CD4-positive, alpha-beta T cell treated with Interleukin-17A for 4 hours (primary cell): ENCODE measurements around the gene ZDHHC14.
"Not testable (repeated sequence)": the region's sequence is repeated elsewhere in the genome, so short reads cannot be mapped to it uniquely, and the experiment has no call there.

Experiments
- DNase-seq: peaks from one replicate; pipeline ENCODE4 v3.0.0-alpha.2; 2020; ENCODE audit warnings: mixed read lengths

Gene ZDHHC14

GRCh38 chr6:157447735-157448134 is 66.7 kb downstream of the ZDHHC14 start:
- DNase-seq, result no peak

DNA sequence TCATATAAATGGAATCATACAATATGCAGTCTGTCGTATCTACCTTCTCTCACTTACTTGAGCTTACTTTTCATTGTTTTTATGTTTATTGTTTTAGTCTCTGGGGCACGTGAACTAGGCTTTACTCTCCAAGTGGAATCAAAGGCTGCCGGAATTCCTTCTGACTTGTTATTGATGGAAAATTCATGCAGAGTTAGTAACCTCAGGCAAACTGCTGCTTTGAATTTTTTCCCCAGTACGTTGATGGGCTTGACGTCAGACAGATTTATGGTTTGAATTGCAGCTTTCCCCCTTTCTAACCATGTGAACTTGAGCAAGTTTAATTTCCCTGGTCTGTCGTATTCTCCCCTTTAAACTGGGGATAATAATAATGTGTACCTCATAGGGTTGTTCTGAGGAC is 68.6 kb downstream of the ZDHHC14 start:
- no peak for DNase-seq

- no peak for DNase-seq
These were observed 70.1 kb downstream of the ZDHHC14 start for GRCh38 chr6:157450931-157451742.

- DNase-seq, result no peak
These were observed 71.1 kb downstream of the ZDHHC14 start for GRCh38 chr6:157452096-157452495.

GRCh38 chr6:157453131-157453530 is 72.1 kb downstream of the ZDHHC14 start:
- no peak for DNase-seq

- DNase-seq, result no peak
These were observed 73.0 kb downstream of the ZDHHC14 start for GRCh38 chr6:157453978-157454377.

DNA sequence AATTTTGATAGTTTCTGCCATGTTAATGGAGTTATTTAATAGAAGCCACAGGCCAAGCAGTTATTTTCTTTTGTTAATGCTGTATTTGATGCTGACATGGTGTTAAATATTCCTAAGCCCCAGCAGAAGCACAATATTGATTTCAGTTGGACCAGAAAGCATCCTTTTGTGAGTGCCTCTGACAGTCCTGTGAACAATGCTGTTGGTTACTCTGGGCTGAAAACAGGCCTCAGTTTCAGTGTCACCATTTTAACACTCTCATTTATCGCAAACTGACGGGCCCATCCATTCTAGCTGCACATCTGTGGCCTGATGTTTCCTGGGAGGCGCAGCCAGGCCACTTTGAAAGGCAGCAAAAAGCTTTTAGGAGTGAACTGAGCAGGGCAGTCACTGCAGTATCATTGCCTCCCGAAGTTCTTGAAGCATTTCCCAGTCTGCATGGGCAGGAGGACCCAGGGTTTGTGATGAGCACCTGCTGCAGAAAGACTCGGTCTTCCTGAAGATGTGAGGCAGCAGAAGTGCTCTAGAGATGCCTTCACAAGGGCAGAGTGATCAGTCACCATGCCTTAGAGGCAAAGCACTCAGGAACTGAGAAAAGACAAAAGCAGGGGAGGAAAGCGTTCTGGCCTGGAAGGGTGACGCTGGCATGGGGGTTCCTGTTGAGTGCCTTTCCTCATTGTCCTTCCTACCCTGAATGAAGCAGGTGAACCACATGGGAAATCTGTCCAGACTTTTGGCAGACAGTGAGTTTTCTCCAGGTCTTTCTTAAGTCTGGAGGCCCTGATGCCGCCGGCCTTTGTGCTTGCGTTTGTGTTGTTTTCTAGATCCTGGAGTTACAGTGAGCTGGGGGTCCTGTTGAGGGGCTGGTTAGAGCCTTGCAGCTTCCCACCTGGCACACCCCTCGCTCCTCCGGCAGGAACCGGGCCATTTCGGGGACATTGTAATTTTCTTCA is 74.0 kb downstream of the ZDHHC14 start:
- DNase-seq, result no peak

- no peak for DNase-seq
These were observed 74.9 kb downstream of the ZDHHC14 start for GRCh38 chr6:157455731-157456523.

- no peak for DNase-seq
These were observed 75.5 kb downstream of the ZDHHC14 start for GRCh38 chr6:157456524-157456829.

DNA sequence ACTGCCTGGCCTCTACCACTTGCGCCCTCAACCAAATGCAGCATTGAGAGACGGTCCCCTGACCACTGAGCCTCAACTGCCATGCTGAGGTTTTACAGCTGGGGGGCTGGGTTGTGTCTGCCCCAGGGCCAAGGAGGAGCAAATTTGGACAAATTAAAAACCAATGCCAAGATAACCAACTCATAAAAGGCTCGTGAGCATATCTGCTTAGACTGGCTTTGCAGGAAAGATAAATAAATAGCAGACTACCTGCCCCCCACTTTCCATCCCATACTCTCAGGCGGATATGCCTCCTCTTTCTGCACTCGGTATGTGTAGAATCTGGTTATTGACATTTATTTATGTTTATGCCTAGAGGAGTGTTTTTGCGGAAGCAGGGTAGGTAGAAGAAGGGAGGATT is 76.8 kb downstream of the ZDHHC14 start:
- no peak for DNase-seq

- no peak for DNase-seq
These were observed 78.3 kb downstream of the ZDHHC14 start for GRCh38 chr6:157459327-157459726.

DNA sequence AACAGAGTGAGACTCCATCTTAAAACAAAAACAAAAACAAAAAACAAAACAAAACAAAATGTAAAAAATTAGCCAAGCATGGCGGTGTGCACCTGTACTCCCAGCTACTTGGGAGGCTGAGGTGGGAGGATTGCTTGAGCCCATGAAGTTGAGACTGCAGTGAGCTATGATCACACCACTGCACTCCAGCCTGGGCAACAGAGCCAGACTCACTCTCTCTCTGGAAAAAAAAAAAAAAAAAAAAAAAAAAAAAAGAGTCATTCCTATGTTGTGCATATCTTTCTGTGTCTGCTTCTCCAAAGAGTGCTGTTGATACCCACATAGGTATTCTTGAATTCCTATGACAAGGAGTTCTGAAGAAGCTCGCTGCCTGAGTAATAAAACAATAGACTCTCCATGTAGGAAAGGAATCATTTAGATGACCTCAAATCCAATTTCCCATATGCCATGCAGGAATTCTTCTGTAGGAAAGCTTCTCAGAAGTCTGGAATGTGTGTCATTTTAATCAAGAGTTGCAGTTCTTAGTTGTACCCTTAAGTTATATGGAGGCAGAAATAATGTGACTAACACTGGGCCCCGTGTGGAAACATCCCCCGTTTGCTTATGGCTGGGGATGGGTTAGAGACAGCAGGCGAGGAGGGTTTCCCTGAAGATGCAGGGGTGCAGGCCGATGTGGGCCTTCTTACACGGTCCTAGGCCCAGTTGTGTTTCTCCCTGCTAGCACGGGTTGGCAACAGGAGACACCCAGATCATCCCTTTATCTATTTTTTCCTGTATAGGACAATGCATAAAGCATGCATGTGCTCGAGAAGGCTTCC is 79.4 kb downstream of the ZDHHC14 start:
- DNase-seq, result no peak

DNA sequence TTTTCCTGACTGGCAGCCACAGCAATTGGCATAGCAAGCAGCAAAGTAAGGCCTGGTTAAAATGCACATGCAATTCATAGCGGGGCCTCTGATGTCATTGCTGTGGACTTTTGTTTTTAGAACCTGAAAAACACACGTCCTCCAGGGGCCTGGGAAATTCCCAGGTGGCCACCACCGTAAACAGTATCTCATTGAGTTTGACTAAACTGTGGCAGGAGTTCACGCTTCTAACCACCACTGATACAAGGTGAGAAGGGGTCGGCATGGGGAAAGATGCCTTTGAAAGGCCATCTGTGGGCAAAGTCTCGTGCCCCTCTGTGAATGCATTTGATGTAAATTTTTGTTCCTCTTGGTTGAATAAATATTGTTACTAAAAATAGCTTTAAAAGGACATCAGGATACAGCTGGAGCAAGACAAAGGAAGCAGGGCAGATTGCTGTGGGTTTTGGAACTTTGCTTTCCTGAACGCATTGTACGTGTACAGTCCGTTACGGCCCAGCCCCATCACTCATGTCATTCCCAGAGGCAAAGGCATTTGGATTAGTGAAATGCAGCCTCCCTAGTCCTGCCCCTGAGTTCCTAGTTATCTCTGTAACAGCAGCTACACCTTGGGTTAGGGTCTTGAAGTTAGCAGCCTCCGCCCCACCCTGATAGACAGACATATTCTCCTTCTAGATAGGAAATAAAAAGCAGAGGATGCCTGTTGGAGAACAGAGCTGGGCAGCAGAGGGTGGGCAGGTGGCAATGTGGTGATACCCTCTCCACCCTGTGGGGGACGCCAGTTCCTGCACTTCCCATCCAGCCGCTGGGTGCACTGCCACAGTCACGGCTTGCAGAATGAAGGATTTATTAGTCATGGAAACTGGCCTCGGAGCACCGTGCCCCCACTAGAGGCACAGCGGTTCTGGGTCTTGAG is 80.3 kb downstream of the ZDHHC14 start:
- DNase-seq, result no peak

- no peak for DNase-seq
These were observed 82.2 kb downstream of the ZDHHC14 start for GRCh38 chr6:157462956-157463742.

DNA sequence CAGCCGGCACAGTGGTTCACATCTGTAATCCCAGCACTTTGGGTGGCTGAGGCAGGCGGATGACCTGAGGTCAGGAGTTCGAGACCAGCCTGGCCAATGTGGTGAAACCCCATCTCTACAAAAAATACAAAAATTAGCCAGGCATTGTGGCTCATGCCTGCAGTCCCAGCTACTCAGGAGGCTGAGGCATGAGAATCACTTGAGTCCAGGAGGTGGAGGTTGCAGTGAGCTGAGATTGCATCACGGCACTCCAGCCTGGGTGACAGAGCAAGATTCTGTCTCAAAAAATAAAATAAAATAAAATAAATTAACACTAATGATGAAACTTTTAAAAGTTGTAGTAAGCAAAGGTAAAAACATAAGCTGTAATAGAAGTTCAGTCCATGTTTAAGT is 82.7 kb downstream of the ZDHHC14 start:
- not testable (repeated sequence) for DNase-seq

- DNase-seq, result no peak
These were observed 83.9 kb downstream of the ZDHHC14 start for GRCh38 chr6:157464653-157465535.

DNA sequence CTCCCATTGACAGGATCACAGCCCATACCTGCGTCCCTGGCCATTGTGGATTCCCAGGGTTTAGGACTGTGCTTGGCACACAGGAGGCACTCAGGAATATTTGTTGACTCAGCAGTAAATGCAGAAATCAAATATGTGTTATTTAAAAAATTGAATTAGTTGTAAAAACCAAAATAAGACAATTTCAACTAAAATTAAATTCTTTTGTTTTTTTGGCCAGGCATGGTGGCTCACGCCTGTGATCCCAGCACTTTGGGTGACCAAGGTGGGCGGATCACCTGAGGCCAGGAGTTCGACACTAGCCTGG is 85.3 kb downstream of the ZDHHC14 start:
- no peak for DNase-seq

- DNase-seq, result not testable (repeated sequence)
These were observed 86.3 kb downstream of the ZDHHC14 start for GRCh38 chr6:157467339-157467738.

DNA sequence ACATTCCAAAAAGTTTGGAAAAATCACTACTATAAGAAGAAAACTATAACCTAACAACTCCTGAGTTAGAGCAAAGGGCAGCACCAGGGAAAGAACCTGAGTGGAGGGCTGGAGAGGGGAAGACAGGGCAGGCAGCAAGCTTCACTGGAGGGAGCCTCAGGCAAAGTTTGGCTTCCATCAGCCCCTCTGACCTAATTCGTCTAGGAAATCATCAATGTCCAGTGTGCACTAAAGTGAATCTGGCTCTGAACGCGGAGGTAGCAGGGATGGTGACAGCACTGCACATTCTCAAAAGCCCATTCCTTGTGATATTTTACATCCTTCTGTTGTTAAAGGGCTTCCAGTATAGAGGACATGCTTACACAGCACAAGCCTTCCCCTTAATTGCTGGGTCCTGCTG is 87.1 kb downstream of the ZDHHC14 start:
- DNase-seq, result no peak
